B cell (primary cell): ENCODE results near the gene HOXA5. TPM values are rescaled to one million over a fixed set of nuclear protein-coding genes. Genes with fewer than 3 reads are reported as not detected.
A peak's percentile ranks its signal among the peaks of the same experiment; 100 is the strongest.

Experiments
- ATAC-seq: fragments of 200-7000 bp; cut with Tn5 transposase; one replicate; pipeline ENCODE4 v1.10.0; 2021; ENCODE audit warnings: low read depth, mild to moderate bottlenecking, moderate number of reproducible peaks, moderate library complexity
- CTCF ChIA-PET: fragments of 350-600 bp; sonication (Branson Sonifier 250); formaldehyde crosslinking; loops from one replicate; lab custom pipeline; 2021; ENCODE audit warnings: antibody characterized with exemption, inconsistent platforms; lab: Charles Lee
- POLR2A ChIA-PET: fragments of 350-600 bp; sonication (Branson Sonifier 250); formaldehyde crosslinking; loops from one replicate; lab custom pipeline; 2021; ENCODE audit warnings: antibody characterized with exemption; lab: Charles Lee
- DNase-seq: peaks from one replicate; pipeline ENCODE4 v3.0.0; 2013
- H2AFZ ChIP-seq: 2 replicates; pipeline ENCODE4 v1.6.1; 2012; ENCODE audit warnings: mild to moderate bottlenecking, low read depth, low read length; ENCODE audit not compliant: insufficient read depth, poor library complexity, severe bottlenecking
- H3K27ac ChIP-seq, 2 donors: 1 replicate in 1 of 2; 2 replicates in 1 of 2; pipeline ENCODE4 v1.5.1; 2012 to 2013; ENCODE audit warnings: low read length in 2 of 2, mild to moderate bottlenecking in 2 of 2, moderate library complexity in 1 of 2
- H3K27me3 ChIP-seq, 4 experiments: fragments of 200-600 bp in 1 of 4; sonication (generic) in 1 of 4; replicated peaks in 1 of 4; 1 replicate in 2 of 4; 2 replicates in 2 of 4; pipeline versions ENCODE4 v1.6.1 to v1.7.0; 2013 to 2016; ENCODE audit warnings: low read length in 3 of 4, mild to moderate bottlenecking in 2 of 4, mixed read lengths in 1 of 4, moderate library complexity in 1 of 4; ENCODE audit not compliant: insufficient read depth in 4 of 4, control insufficient read depth in 3 of 4; ENCODE audit errors: control extremely low read depth in 1 of 4
- H3K36me3 ChIP-seq, 2 experiments: replicated peaks in 1 of 2; 1 replicate in 1 of 2; 2 replicates in 1 of 2; pipeline versions ENCODE4 v1.6.1 to v1.7.1; 2013; ENCODE audit warnings: low read length in 1 of 2; ENCODE audit not compliant: insufficient read depth in 2 of 2, control insufficient read depth in 1 of 2; ENCODE audit errors: control extremely low read depth in 1 of 2, extremely low read depth in 1 of 2
- H3K4me1 ChIP-seq, 2 donors: fragments of 200-600 bp in 1 of 2; sonication (generic) in 1 of 2; 1 replicate in 1 of 2; 2 replicates in 1 of 2; pipeline versions ENCODE4 v1.5.1 to v1.6.1; 2013 to 2017; ENCODE audit warnings: low read length in 2 of 2; ENCODE audit not compliant: control insufficient read depth in 2 of 2, insufficient read depth in 2 of 2
- H3K4me2 ChIP-seq: replicated peaks from 2 replicates; pipeline ENCODE3; 2012; ENCODE audit warnings: mild to moderate bottlenecking, low read depth, low read length; ENCODE audit not compliant: poor library complexity, severe bottlenecking
- H3K4me3 ChIP-seq, 5 experiments: fragments of 200-600 bp in 1 of 5; sonication (generic) in 1 of 5; 1 replicate in 3 of 5; 2 replicates in 2 of 5; pipeline versions ENCODE4 v1.5.1 to v1.7.0; 2011 to 2016; ENCODE audit warnings: low read length in 4 of 5, mild to moderate bottlenecking in 4 of 5, low read depth in 2 of 5, control low read depth in 1 of 5, moderate library complexity in 1 of 5; ENCODE audit not compliant: insufficient read depth in 1 of 5; ENCODE audit errors: control extremely low read depth in 1 of 5, extremely low read depth in 1 of 5
- H3K79me2 ChIP-seq: fragments of 200-600 bp; sonication (generic); one replicate; pipeline ENCODE4 v1.6.0; 2016; ENCODE audit warnings: low read length; ENCODE audit not compliant: control insufficient read depth, insufficient read depth
- H3K9ac ChIP-seq: fragments of 200-600 bp; sonication (generic); 2 replicates; pipeline ENCODE4 v1.6.1; 2017; ENCODE audit warnings: mild to moderate bottlenecking, low read length, moderate library complexity
- H3K9me3 ChIP-seq, 3 donors: one replicate each; pipeline versions ENCODE4 v1.6.1 to v1.7.1; 2013; ENCODE audit warnings: low read length in 2 of 3; ENCODE audit not compliant: control insufficient read depth in 2 of 3, insufficient read depth in 1 of 3; ENCODE audit errors: control extremely low read depth in 1 of 3
- H4K20me1 ChIP-seq: 2 replicates; pipeline ENCODE4 v1.6.0; 2012; ENCODE audit warnings: mild to moderate bottlenecking, low read length; ENCODE audit not compliant: insufficient read depth, control insufficient read depth, poor library complexity, severe bottlenecking
- H3K27ac Mint-ChIP-seq: one replicate; pipeline ENCODE4 v1.8.0; 2021; ENCODE audit warnings: mixed read lengths
- H3K27me3 Mint-ChIP-seq: one replicate; pipeline ENCODE4 v1.8.0; 2021; ENCODE audit warnings: mixed read lengths
- H3K4me1 Mint-ChIP-seq: one replicate; pipeline ENCODE4 v1.8.0; 2021; ENCODE audit warnings: mixed read lengths
- H3K4me3 Mint-ChIP-seq: one replicate; pipeline ENCODE4 v1.8.0; 2021; ENCODE audit warnings: mixed read lengths
- H3K9me3 Mint-ChIP-seq: one replicate; pipeline ENCODE4 v1.8.0; 2022; ENCODE audit warnings: mixed read lengths; ENCODE audit not compliant: insufficient read depth
- EZH2 ChIP-seq: IDR thresholded peaks from 2 replicates; pipeline ENCODE4 v1.6.1; 2012; ENCODE audit warnings: borderline replicate concordance, low read depth, mild to moderate bottlenecking, moderate library complexity, low read length; ENCODE audit not compliant: insufficient read depth, poor library complexity, severe bottlenecking
- WGBS: methylation state at CpG from one replicate; pipeline ENCODE4 v1.1.5; 2013; ENCODE audit warnings: missing lambda C conversion rate; ENCODE audit not compliant: insufficient coverage; 5-methylcytosine and 5-hydroxymethylcytosine counted together
- intact Hi-C: fragments of 100-400 bp; cut with micrococcal nuclease; formaldehyde crosslinking; loops from one replicate; pipeline ENCODE4 v1.10.0; 2022
- polyA plus RNA-seq: library from polyadenylated mRNA; depleted of rRNA; stranded (reverse); fragments of >200 nt; gene quantifications from 2 replicates; pipeline ENCODE4 v1.2.3, GENCODE V29; 2012
- total RNA-seq, 2 donors: library from RNA; stranded (reverse); fragments of 120-200 nt in 1 of 2; gene quantifications; 1 replicate in 1 of 2; 2 replicates in 1 of 2; pipeline versions ENCODE4 v1.2.3 to v1.2.4, GENCODE V29; 2013 to 2022
- TF ChIP-seq, protein P1 (sequence below): fragments of 200-600 bp; IDR thresholded peaks from one replicate; pipeline ENCODE4 v1.8.0; 2022; ENCODE audit warnings: antibody characterized with exemption, mild to moderate bottlenecking

Gene HOXA5
- total and polyA plus RNA-seq, 2 donors (not counting 1 experiment from before 2014, with no cell fraction given): not detected

DNA sequence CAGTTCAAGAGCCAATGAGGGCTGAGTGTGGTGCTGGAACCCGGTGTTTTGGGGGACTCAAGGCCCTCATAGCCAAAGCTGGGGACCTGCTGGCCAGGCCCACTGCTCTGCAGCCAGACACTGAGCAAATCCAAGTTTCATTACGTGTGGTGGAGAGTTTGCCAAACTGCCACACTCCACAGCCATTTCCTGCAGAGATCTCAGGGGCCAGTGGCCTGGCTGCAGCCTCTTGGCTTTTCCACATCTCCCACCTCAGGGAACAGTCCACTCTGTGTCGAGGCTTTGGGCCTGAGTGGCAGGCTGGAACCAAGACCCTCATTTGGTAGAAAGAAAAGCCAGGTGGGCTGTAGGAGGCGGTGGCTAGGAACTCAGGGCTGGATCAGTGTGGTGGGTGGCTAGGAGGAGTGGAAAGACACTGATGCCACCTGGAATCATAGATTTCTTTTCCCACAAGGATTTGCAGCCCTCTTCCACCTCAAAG is 38.4 kb upstream of the HOXA5 start:
- H3K9me3 Mint-ChIP-seq: no peaks in the 10 kb centered on the region
- intact Hi-C loops: no loop called here
- peaks cover 36 to 52% of the 10 kb centered on the region in 2 donors for H3K4me1 ChIP-seq
- no peak overlapping the region for H3K27ac ChIP-seq
- H3K4me1 Mint-ChIP-seq: peaks cover 28% of the 10 kb centered on the region
- no peak for DNase-seq
- 80% methylated on average over 2 of the region's 4 CpGs for WGBS
- H3K9me3 ChIP-seq: peaks cover 0 to 58% (median 3%) of the 10 kb centered on the region in 3 donors
- no peak overlapping the region for H3K4me3 ChIP-seq
- TF ChIP-seq EZH2: no peak
- TF ChIP-seq, protein P1, sequence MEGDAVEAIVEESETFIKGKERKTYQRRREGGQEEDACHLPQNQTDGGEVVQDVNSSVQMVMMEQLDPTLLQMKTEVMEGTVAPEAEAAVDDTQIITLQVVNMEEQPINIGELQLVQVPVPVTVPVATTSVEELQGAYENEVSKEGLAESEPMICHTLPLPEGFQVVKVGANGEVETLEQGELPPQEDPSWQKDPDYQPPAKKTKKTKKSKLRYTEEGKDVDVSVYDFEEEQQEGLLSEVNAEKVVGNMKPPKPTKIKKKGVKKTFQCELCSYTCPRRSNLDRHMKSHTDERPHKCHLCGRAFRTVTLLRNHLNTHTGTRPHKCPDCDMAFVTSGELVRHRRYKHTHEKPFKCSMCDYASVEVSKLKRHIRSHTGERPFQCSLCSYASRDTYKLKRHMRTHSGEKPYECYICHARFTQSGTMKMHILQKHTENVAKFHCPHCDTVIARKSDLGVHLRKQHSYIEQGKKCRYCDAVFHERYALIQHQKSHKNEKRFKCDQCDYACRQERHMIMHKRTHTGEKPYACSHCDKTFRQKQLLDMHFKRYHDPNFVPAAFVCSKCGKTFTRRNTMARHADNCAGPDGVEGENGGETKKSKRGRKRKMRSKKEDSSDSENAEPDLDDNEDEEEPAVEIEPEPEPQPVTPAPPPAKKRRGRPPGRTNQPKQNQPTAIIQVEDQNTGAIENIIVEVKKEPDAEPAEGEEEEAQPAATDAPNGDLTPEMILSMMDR: no peak
- H4K20me1 ChIP-seq: no peaks in the 10 kb centered on the region
- no peak overlapping the region for H2AFZ ChIP-seq
- no peaks in the 10 kb centered on the region for H3K36me3 ChIP-seq
- peaks cover 0 to 94% (median 79%) of the 10 kb centered on the region in 4 experiments for H3K27me3 ChIP-seq
- ATAC-seq: no peak
- no peak overlapping the region for H3K4me2 ChIP-seq
- H3K27ac Mint-ChIP-seq: peak overlapping the region; percentile 46
- CTCF ChIA-PET: interaction anchor here (1.1 to 1.8 kb wide), 3 partner anchors 9 to 1289 kb away, joined by 3 to 5 read pairs (median 3); no protein-coding TSS in a partner anchor
- no peak overlapping the region for H3K9ac ChIP-seq
- peaks cover 66% of the 10 kb centered on the region for H3K27me3 Mint-ChIP-seq
- no peak overlapping the region for H3K4me3 Mint-ChIP-seq
- POLR2A ChIA-PET: no interaction called here
- H3K79me2 ChIP-seq: no peaks in the 10 kb centered on the region
